ENCODE data around the gene TRIOBP. TPM values are rescaled to one million over a fixed set of nuclear protein-coding genes. Genes with fewer than 3 reads are reported as not detected.

Gene TRIOBP
- total and polyA plus RNA-seq, 2 of the 4 experiments (the other 2 are of a cell fraction): 46.4 to 69.8 TPM

GRCh38 chr22:37659897-37660708 is 36.7 kb upstream of the TRIOBP start:
- Histone ChIP-seq H3K18ac (ENCODE audit: low read depth, low read length) (no peak overlapping the region), H3K27me3 (ENCODE audit: control insufficient read depth, insufficient read depth, low read length) (no peaks in the 10 kb centered on the region), H3K4ac (ENCODE audit: low read depth, low read length) (peak overlapping the region; percentile 54; the same call in 1 of the 2 replicates), H3K9ac (ENCODE audit: low read depth, low read length) (peak overlapping the region; percentile 82), H3K27ac (ENCODE audit: insufficient read depth, low read length) (no peak overlapping the region; the same call in 1 of the 2 replicates), H2AK5ac (ENCODE audit: low read depth, low read length) (peak overlapping the region; percentile 91), H3K4me3 (ENCODE audit: insufficient read depth, low read depth, low read length) (peak overlapping the region; percentile 55), H2BK5ac (ENCODE audit: low read depth, low read length, poor library complexity, severe bottlenecking) (no peak overlapping the region), H2BK15ac (ENCODE audit: low read depth, low read length) (no peak overlapping the region), H3K4me2 (ENCODE audit: low read depth, low read length) (peak overlapping the region; percentile 96), H2AFZ (replicated peaks; ENCODE audit: low read length, poor library complexity) (peak overlapping the region; percentile 65), H2AK9ac (replicated peaks; ENCODE audit: low read depth, low read length, poor library complexity) (peak overlapping the region; percentile 97), H3K56ac (ENCODE audit: extremely low read depth, insufficient read depth, low read length) (no peak overlapping the region), H2BK120ac (ENCODE audit: low read depth, low read length) (no peak overlapping the region), H4K20me1 (ENCODE audit: insufficient read depth, low read length) (peaks cover 31% of the 10 kb centered on the region), H3K36me3 (ENCODE audit: control insufficient read depth, insufficient read depth, low read length) (no peaks in the 10 kb centered on the region; the same call in 1 of the 2 replicates), H3K4me1 (ENCODE audit: control insufficient read depth, insufficient read depth, low read length) (peaks cover 25% of the 10 kb centered on the region), H3K79me1 (ENCODE audit: low read depth in 1 of 2, low read length in 2 of 2) (peaks cover 30 to 58% of the 10 kb centered on the region in 2 experiments; a peak in 3 of 4 replicates), H4K91ac (ENCODE audit: insufficient read depth, low read depth, low read length) (no peak overlapping the region), H3K23ac (ENCODE audit: low read depth, low read length) (peak overlapping the region; percentile 93), H4K8ac (ENCODE audit: low read depth in 2 of 2, low read length in 2 of 2) (0 out of 4 replicates have a peak overlapping the region, but pooled peaks of 1 of the 2 experiments have one; percentile 7), H3K9me3 (ENCODE audit: control insufficient read depth, insufficient read depth, low read length) (no peaks in the 10 kb centered on the region), H4K5ac (ENCODE audit: low read depth, low read length) (no peak overlapping the region), H3K14ac (replicated peaks; ENCODE audit: low read depth, low read length) (peak overlapping the region; percentile 64), H3K9me1 (ENCODE audit: insufficient read depth, low read length) (peaks cover 11% of the 10 kb centered on the region), H2BK20ac (ENCODE audit: low read depth, low read length) (peak overlapping the region; percentile 9; the same call in 1 of the 2 replicates)
- intact Hi-C loops (cut with micrococcal nuclease) (no loop called here), in situ Hi-C loops (cut with MboI; ENCODE audit: low sequenced_read_pairs) (no loop called here), dilution Hi-C loops (cut with HindIII; ENCODE audit: low sequenced_read_pairs, unreplicated experiment) (no loop called here)
- no peak for TF ChIP-seq CEBPB (IDR thresholded peaks at IDR 0.05; ENCODE audit: low read depth, low read length)
- no peak for TF ChIP-seq SMC3 (IDR thresholded peaks at IDR 0.05; ENCODE audit: low read depth, low read length)
- TF ChIP-seq USF2 (IDR thresholded peaks at IDR 0.05; ENCODE audit: low read depth, low read length): no peak
- TF ChIP-seq CTCF (conservative IDR thresholded peaks at IDR 0.05; ENCODE audit: low read depth, low read length): no peak
- TF ChIP-seq POLR2A (IDR thresholded peaks at IDR 0.05; ENCODE audit: low read depth, low read length): no peak
- TF ChIP-seq CHD1 (IDR thresholded peaks at IDR 0.05; ENCODE audit: low read depth, low read length): no peak
- TF ChIP-seq RAD21 (IDR thresholded peaks at IDR 0.05; ENCODE audit: low read length): no peak
- no peak for TF ChIP-seq BHLHE40 (IDR thresholded peaks at IDR 0.05; ENCODE audit: low read depth, low read length)
- no peak for TF ChIP-seq MAFK (IDR thresholded peaks at IDR 0.05; ENCODE audit: low read depth, low read length)
- TF ChIP-seq RCOR1 (IDR thresholded peaks at IDR 0.05; ENCODE audit: insufficient replicate concordance, low read length): no peak
- no peak for TF ChIP-seq RFX5 (IDR thresholded peaks at IDR 0.05; ENCODE audit: low read depth, low read length)
- no peak for TF ChIP-seq ELK1 (IDR thresholded peaks at IDR 0.05; ENCODE audit: borderline replicate concordance, low read depth, low read length)
- no peak for TF ChIP-seq NFE2L2 (IDR thresholded peaks at IDR 0.05; ENCODE audit: low read depth, low read length)
- ChIA-PET CTCF (interaction anchor here (0.8 to 1.9 kb wide), 3 partner anchors 16 to 23 kb away, joined by 3 to 5 read pairs (median 4); no protein-coding TSS in a partner anchor), POLR2A (ENCODE audit: unreplicated experiment) (interaction anchor here (0.5 to 2.0 kb wide), 2 partner anchors 16 to 19 kb away, joined by 4 to 14 read pairs; partner anchors contain the start of gene LGALS1)
- no TSS peak for BruUV-seq (replicated peaks)
- WGBS, 2 experiments (ENCODE audit: extremely low coverage in 2 of 2, insufficient read length in 1 of 2): 80% methylated on average over 4 of the region's 14 CpGs; no CpG with 5 or more reads in 1 of the 2 experiments
- ATAC-seq (ENCODE audit: low read depth) (no peak), DNase-seq (no peak)

Measured in IMR-90 (cell line).